Esophagus (tissue), 2 donors: ENCODE measurements around the gene ANO9. TPM values are rescaled to one million over a fixed set of nuclear protein-coding genes. Genes with fewer than 3 reads are reported as not detected.

ENCODE experiments used
- H3K27ac ChIP-seq, 2 donors: one replicate each; pipeline ENCODE4 v1.5.1; 2013; ENCODE audit warnings: low read depth in 2 of 2, mild to moderate bottlenecking in 2 of 2, inconsistent platforms in 1 of 2, low read length in 1 of 2, moderate library complexity in 1 of 2
- H3K27me3 ChIP-seq, 2 donors: one replicate each; pipeline ENCODE4 v1.6.1; 2013; ENCODE audit warnings: low read length in 2 of 2, control low read depth in 1 of 2, mild to moderate bottlenecking in 1 of 2; ENCODE audit not compliant: insufficient read depth in 2 of 2, control insufficient read depth in 1 of 2
- H3K36me3 ChIP-seq, 2 donors: one replicate each; pipeline ENCODE4 v1.6.1; 2013; ENCODE audit warnings: low read length in 1 of 2; ENCODE audit not compliant: control insufficient read depth in 2 of 2, insufficient read depth in 2 of 2
- H3K4me1 ChIP-seq, 2 donors: one replicate each; pipeline ENCODE4 v1.6.1; 2013; ENCODE audit warnings: low read length in 1 of 2; ENCODE audit not compliant: control insufficient read depth in 2 of 2, insufficient read depth in 2 of 2
- H3K4me3 ChIP-seq, 2 donors: one replicate each; pipeline ENCODE4 v1.5.1; 2013; ENCODE audit warnings: low read length in 2 of 2, mild to moderate bottlenecking in 2 of 2, low read depth in 1 of 2, moderate library complexity in 1 of 2
- H3K9me3 ChIP-seq, 2 donors: one replicate each; pipeline ENCODE4 v1.6.1; 2013; ENCODE audit warnings: mild to moderate bottlenecking in 2 of 2, low read depth in 1 of 2, low read length in 1 of 2, moderate library complexity in 1 of 2; ENCODE audit not compliant: control insufficient read depth in 2 of 2, insufficient read depth in 1 of 2
- WGBS, 2 donors: extraction: QIAGEN DNeasy Blood & Tissue Kit; methylation state at CpG; one replicate each; pipeline ENCODE4 v1.1.7; 2013; 5-methylcytosine and 5-hydroxymethylcytosine counted together
- polyA plus RNA-seq, 2 donors: library from polyadenylated mRNA; stranded (reverse); fragments of 200-250 nt; gene quantifications; one replicate each; pipeline ENCODE4 v1.2.3, GENCODE V29; 2013
- donor health status: healthy with polysubstance abuse.
- donor health status: Bipolar disorder and iron deficiency.

Gene ANO9
- polyA plus RNA-seq, 2 donors = 18.1 to 40.4 TPM

- Histone ChIP-seq H3K4me3 (no peak overlapping the region), H3K36me3 (peaks cover 0 to 14% of the 10 kb centered on the region in 2 donors)
- 95 to 96% methylated on average over 16 of the region's 16 CpGs for WGBS, 2 donors
Observed at GRCh38 chr11:462107-462890, 20.5 kb upstream of the ANO9 start.

GRCh38 chr11:461626-462025 is 19.8 kb upstream of the ANO9 start:
- H3K27ac ChIP-seq = no peak overlapping the region
- no peaks in the 10 kb centered on the region for H3K9me3 ChIP-seq
- H3K4me1 ChIP-seq = peaks cover 0 to 4% of the 10 kb centered on the region in 2 donors
- H3K4me3 ChIP-seq = no peak overlapping the region
- H3K27me3 ChIP-seq = no peaks in the 10 kb centered on the region
- 93% methylated on average over 9 of the region's 9 CpGs for WGBS, 2 donors
- H3K36me3 ChIP-seq = peaks cover 0 to 15% of the 10 kb centered on the region in 2 donors

More at GRCh38 chr11:462107-462890, 20.5 kb upstream of the ANO9 start:
- peaks cover 0 to under 1% of the 10 kb centered on the region in 2 donors for H3K4me1 ChIP-seq
- no peak overlapping the region for H3K27ac ChIP-seq
- no peaks in the 10 kb centered on the region for H3K9me3 ChIP-seq
- H3K27me3 ChIP-seq = no peaks in the 10 kb centered on the region

GRCh38 chr11:460331-461199 is 18.8 kb upstream of the ANO9 start:
- peaks cover 0 to 17% of the 10 kb centered on the region in 2 donors for H3K36me3 ChIP-seq
- H3K4me3 ChIP-seq = no peak overlapping the region
- WGBS, 2 donors = 90 to 91% methylated on average over 41 of the region's 41 CpGs
- H3K27me3 ChIP-seq = no peaks in the 10 kb centered on the region
- no peaks in the 10 kb centered on the region for H3K9me3 ChIP-seq
- no peak overlapping the region for H3K27ac ChIP-seq
- peaks cover 0 to 5% of the 10 kb centered on the region in 2 donors for H3K4me1 ChIP-seq

- Histone ChIP-seq H3K36me3 (peaks cover 0 to 17% of the 10 kb centered on the region in 2 donors), H3K4me3 (no peak overlapping the region), H3K27me3 (no peaks in the 10 kb centered on the region), H3K9me3 (no peaks in the 10 kb centered on the region), H3K4me1 (peaks cover 0 to 7% of the 10 kb centered on the region in 2 donors), H3K27ac (no peak overlapping the region)
- WGBS, 2 donors = 93 to 95% methylated on average over 24 of the region's 24 CpGs
Observed at GRCh38 chr11:459511-460220, 17.9 kb upstream of the ANO9 start.

GRCh38 chr11:457111-457760 is 15.4 kb upstream of the ANO9 start:
- Histone ChIP-seq H3K36me3 (peaks cover 4 to 31% of the 10 kb centered on the region in 2 donors), H3K4me1 (peaks cover 0 to 7% of the 10 kb centered on the region in 2 donors), H3K27me3 (no peaks in the 10 kb centered on the region), H3K9me3 (no peaks in the 10 kb centered on the region), H3K27ac (no peak overlapping the region), H3K4me3 (no peak overlapping the region)
- WGBS, 2 donors = 72 to 74% methylated on average over 23 of the region's 23 CpGs

GRCh38 chr11:456533-456932 is 14.7 kb upstream of the ANO9 start:
- H3K4me1 ChIP-seq = peaks cover 2 to 8% of the 10 kb centered on the region in 2 donors
- no peak overlapping the region for H3K27ac ChIP-seq
- WGBS, 2 donors = 68 to 69% methylated on average over 7 of the region's 7 CpGs
- H3K4me3 ChIP-seq = no peak overlapping the region
- peaks cover 4 to 31% of the 10 kb centered on the region in 2 donors for H3K36me3 ChIP-seq
- no peaks in the 10 kb centered on the region for H3K27me3 ChIP-seq
- H3K9me3 ChIP-seq = no peaks in the 10 kb centered on the region

- Histone ChIP-seq H3K4me1 (peaks cover 5 to 13% of the 10 kb centered on the region in 2 donors), H3K27ac (no peak overlapping the region), H3K27me3 (no peaks in the 10 kb centered on the region), H3K4me3 (no peak overlapping the region), H3K36me3 (peaks cover 4 to 26% of the 10 kb centered on the region in 2 donors), H3K9me3 (no peaks in the 10 kb centered on the region)
- 84 to 85% methylated on average over 23 of the region's 23 CpGs for WGBS, 2 donors
Observed at GRCh38 chr11:455566-456147, 13.8 kb upstream of the ANO9 start.

GRCh38 chr11:454801-455565 is 13.2 kb upstream of the ANO9 start:
- Histone ChIP-seq H3K9me3 (no peaks in the 10 kb centered on the region), H3K4me3 (no peak overlapping the region), H3K27me3 (no peaks in the 10 kb centered on the region), H3K36me3 (peaks cover 4 to 20% of the 10 kb centered on the region in 2 donors), H3K4me1 (peaks cover 5 to 13% of the 10 kb centered on the region in 2 donors), H3K27ac (no peak overlapping the region)
- WGBS, 2 donors = 78 to 80% methylated on average over 14 of the region's 14 CpGs
